BLaER1 treated with 17β-estradiol and CSF1 and Interleukin-3, amounts not matched to agents 10 nM and 100 nM (cell line): Measurements from ENCODE around the gene RNF26.

Experiments
- H3K27ac ChIP-seq, 11 experiments: shearing (Covaris generic); formaldehyde crosslinking; 2 replicates each; pipeline ENCODE4 v1.8.1; 2022
- H3K27me3 ChIP-seq, 11 experiments: shearing (Covaris generic); formaldehyde crosslinking; 2 replicates each; pipeline ENCODE4 v1.8.1; 2022
- H3K36me3 ChIP-seq, 11 experiments: shearing (Covaris generic); formaldehyde crosslinking; 2 replicates each; pipeline ENCODE4 v1.8.1; 2022
- H3K4me1 ChIP-seq, 10 experiments: shearing (Covaris generic); formaldehyde crosslinking; 2 replicates each; pipeline ENCODE4 v1.8.1; 2022
- H3K4me2 ChIP-seq, 11 experiments: shearing (Covaris generic); formaldehyde crosslinking; 2 replicates each; pipeline ENCODE4 v1.8.1; 2022
- H3K4me3 ChIP-seq, 10 experiments: shearing (Covaris generic); formaldehyde crosslinking; 2 replicates each; pipeline ENCODE4 v1.8.1; 2022
- H3K9ac ChIP-seq, 11 experiments: shearing (Covaris generic); formaldehyde crosslinking; 2 replicates each; pipeline ENCODE4 v1.8.1; 2022
- H3K9me3 ChIP-seq, 11 experiments: shearing (Covaris generic); formaldehyde crosslinking; replicated peaks in 1 of 11; 2 replicates each; pipeline ENCODE4 v1.8.1; 2022
- H4K20me1 ChIP-seq, 11 experiments: shearing (Covaris generic); formaldehyde crosslinking; 2 replicates each; pipeline ENCODE4 v1.8.1; 2022
- Cebpa-rat ChIP-seq, 11 experiments: shearing (Covaris generic); IDR thresholded peaks; 2 replicates each; pipeline ENCODE4 v1.8.1; 2022

RNF26 gene

GRCh38 chr11:119300198-119300964, 33.9 kb upstream of the RNF26 start:
- H4K20me1 ChIP-seq = peaks cover 0 to 86% (median 0%) of the 10 kb centered on the region in 11 experiments; a peak in 5 of 22 replicates
- H3K4me3 ChIP-seq = no peak overlapping the region
- H3K9me3 ChIP-seq = no peaks in the 10 kb centered on the region
- no peak overlapping the region for H3K9ac ChIP-seq
- H3K27ac ChIP-seq = no peak overlapping the region
- H3K27me3 ChIP-seq = no peaks in the 10 kb centered on the region
- peaks cover 0 to 9% (median 3%) of the 10 kb centered on the region in 10 experiments; a peak in 12 of 20 replicates for H3K4me1 ChIP-seq
- no peak overlapping the region for H3K4me2 ChIP-seq
- no peak for TF ChIP-seq Cebpa-rat (IDR thresholded peaks at IDR 0.05)
- H3K36me3 ChIP-seq = peaks cover 94 to 100% (median 99%) of the 10 kb centered on the region in 11 experiments

GRCh38 chr11:119303227-119303718, 31.1 kb upstream of the RNF26 start:
- no peak overlapping the region for H3K27ac ChIP-seq
- H4K20me1 ChIP-seq = peaks cover 0 to 85% (median 0%) of the 10 kb centered on the region in 11 experiments; a peak in 8 of 22 replicates
- H3K4me3 ChIP-seq = no peak overlapping the region
- H3K36me3 ChIP-seq = peaks cover 83 to 98% (median 87%) of the 10 kb centered on the region in 11 experiments
- no peak overlapping the region for H3K9ac ChIP-seq
- no peaks in the 10 kb centered on the region for H3K9me3 ChIP-seq
- peaks cover 10 to 28% (median 24%) of the 10 kb centered on the region in 10 experiments; a peak in 19 of 20 replicates for H3K4me1 ChIP-seq
- H3K4me2 ChIP-seq = no peak overlapping the region
- H3K27me3 ChIP-seq = no peaks in the 10 kb centered on the region
- no peak for TF ChIP-seq Cebpa-rat (IDR thresholded peaks at IDR 0.05)

DNA sequence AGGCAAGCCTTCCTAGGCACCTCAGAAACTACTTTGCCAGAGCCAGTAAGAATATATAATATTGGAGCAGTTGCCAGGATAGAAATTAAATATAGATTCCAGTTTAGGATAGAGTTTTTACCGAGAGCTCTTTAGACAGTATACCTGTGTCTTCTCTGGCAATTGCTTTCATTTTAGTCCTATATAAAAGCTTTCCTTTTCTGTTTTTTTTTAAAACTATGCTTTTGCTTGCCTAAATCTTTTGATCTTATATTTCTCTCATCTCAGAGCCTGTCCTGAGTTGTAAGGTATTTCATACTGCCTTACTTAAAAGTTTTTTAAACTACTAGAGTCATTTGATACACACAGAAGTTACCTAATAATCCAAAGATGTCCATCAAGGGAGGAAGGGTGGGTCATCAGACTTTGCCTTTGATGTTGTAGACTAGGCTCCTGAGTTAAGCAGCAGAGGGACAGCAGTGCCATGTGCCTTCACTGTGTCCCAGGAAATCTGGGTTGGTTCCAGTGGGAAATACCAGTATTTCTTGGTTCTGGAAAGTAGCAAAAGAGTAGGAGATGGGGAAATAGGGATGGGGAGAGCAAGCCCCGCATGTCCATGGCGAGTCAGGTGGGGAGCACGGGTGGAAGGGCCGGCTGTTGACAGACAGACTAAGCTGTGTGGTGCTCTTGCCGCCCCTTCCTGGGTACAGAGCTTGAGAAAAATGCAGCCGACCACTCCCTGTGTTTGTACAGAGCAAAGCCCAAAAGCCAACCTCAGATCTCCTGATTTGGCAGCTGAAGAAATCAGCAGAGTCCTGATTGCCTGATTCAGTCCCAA, 28.6 kb upstream of the RNF26 start:
- H3K4me1 ChIP-seq = peaks cover 10 to 33% (median 24%) of the 10 kb centered on the region in 10 experiments; a peak in 19 of 20 replicates
- H3K36me3 ChIP-seq = peaks cover 80 to 95% (median 86%) of the 10 kb centered on the region in 11 experiments
- peak overlapping the region in 9 of 11 experiments; percentile 3 to 79 (median 56); a peak in 16 of 22 replicates for H3K27ac ChIP-seq
- H3K27me3 ChIP-seq = no peaks in the 10 kb centered on the region
- no peak for TF ChIP-seq Cebpa-rat (IDR thresholded peaks at IDR 0.05)
- peaks cover 0 to 75% (median 4%) of the 10 kb centered on the region in 11 experiments; a peak in 9 of 22 replicates for H4K20me1 ChIP-seq
- H3K4me2 ChIP-seq = peak overlapping the region in 9 of 11 experiments; percentile 39 to 72 (median 60); a peak in 18 of 22 replicates
- H3K9me3 ChIP-seq = no peaks in the 10 kb centered on the region
- peak overlapping the region in 8 of 11 experiments; percentile 6 to 70 (median 40); a peak in 11 of 22 replicates for H3K9ac ChIP-seq
- no peak overlapping the region for H3K4me3 ChIP-seq

- TF ChIP-seq Cebpa-rat (IDR thresholded peaks at IDR 0.05) = peak in 3 of 11 experiments; percentile 39 to 78 (median 64); a peak in 4 of 22 replicates
- no peak overlapping the region for H3K4me3 ChIP-seq
- H3K4me2 ChIP-seq = peak overlapping the region in 9 of 11 experiments; percentile 39 to 72 (median 60); a peak in 18 of 22 replicates
- peaks cover 0 to 77% (median 6%) of the 10 kb centered on the region in 11 experiments; a peak in 10 of 22 replicates for H4K20me1 ChIP-seq
- peaks cover 10 to 33% (median 24%) of the 10 kb centered on the region in 10 experiments; a peak in 19 of 20 replicates for H3K4me1 ChIP-seq
- no peaks in the 10 kb centered on the region for H3K27me3 ChIP-seq
- peak overlapping the region in 9 of 11 experiments; percentile 3 to 79 (median 56); a peak in 17 of 22 replicates for H3K27ac ChIP-seq
- peaks cover 73 to 95% (median 86%) of the 10 kb centered on the region in 11 experiments for H3K36me3 ChIP-seq
- peak overlapping the region in 9 of 11 experiments; percentile 2 to 70 (median 34); a peak in 12 of 22 replicates for H3K9ac ChIP-seq
- no peaks in the 10 kb centered on the region for H3K9me3 ChIP-seq
These were observed 27.9 kb upstream of the RNF26 start for GRCh38 chr11:119306373-119306890.

- H3K36me3 ChIP-seq = peaks cover 65 to 95% (median 84%) of the 10 kb centered on the region in 11 experiments
- H3K9ac ChIP-seq = peak overlapping the region in 6 of 11 experiments; percentile 4 to 70 (median 44); a peak in 7 of 22 replicates
- no peaks in the 10 kb centered on the region for H3K9me3 ChIP-seq
- no peaks in the 10 kb centered on the region for H3K27me3 ChIP-seq
- H3K27ac ChIP-seq = peak overlapping the region in 7 of 11 experiments; percentile 48 to 79 (median 61); a peak in 10 of 22 replicates
- peak overlapping the region in 7 of 11 experiments; percentile 16 to 72 (median 64); a peak in 12 of 22 replicates for H3K4me2 ChIP-seq
- peaks cover 0 to 72% (median 6%) of the 10 kb centered on the region in 11 experiments; a peak in 10 of 22 replicates for H4K20me1 ChIP-seq
- peaks cover 10 to 33% (median 24%) of the 10 kb centered on the region in 10 experiments; a peak in 19 of 20 replicates for H3K4me1 ChIP-seq
- no peak for TF ChIP-seq Cebpa-rat (IDR thresholded peaks at IDR 0.05)
- no peak overlapping the region for H3K4me3 ChIP-seq
These were observed 27.1 kb upstream of the RNF26 start for GRCh38 chr11:119307219-119307618.

- H3K9ac ChIP-seq = peak overlapping the region in 3 of 11 experiments; percentile 12 to 36 (median 33); a peak in 2 of 22 replicates
- H4K20me1 ChIP-seq = peaks cover 0 to 66% (median 6%) of the 10 kb centered on the region in 11 experiments; a peak in 10 of 22 replicates
- no peak overlapping the region for H3K27ac ChIP-seq
- H3K27me3 ChIP-seq = no peaks in the 10 kb centered on the region
- no peak overlapping the region for H3K4me2 ChIP-seq
- no peak for TF ChIP-seq Cebpa-rat (IDR thresholded peaks at IDR 0.05)
- H3K4me1 ChIP-seq = peaks cover 10 to 33% (median 24%) of the 10 kb centered on the region in 10 experiments; a peak in 19 of 20 replicates
- no peaks in the 10 kb centered on the region for H3K9me3 ChIP-seq
- peaks cover 58 to 95% (median 84%) of the 10 kb centered on the region in 11 experiments for H3K36me3 ChIP-seq
- no peak overlapping the region for H3K4me3 ChIP-seq
These were observed 26.4 kb upstream of the RNF26 start for GRCh38 chr11:119307974-119308373.

DNA sequence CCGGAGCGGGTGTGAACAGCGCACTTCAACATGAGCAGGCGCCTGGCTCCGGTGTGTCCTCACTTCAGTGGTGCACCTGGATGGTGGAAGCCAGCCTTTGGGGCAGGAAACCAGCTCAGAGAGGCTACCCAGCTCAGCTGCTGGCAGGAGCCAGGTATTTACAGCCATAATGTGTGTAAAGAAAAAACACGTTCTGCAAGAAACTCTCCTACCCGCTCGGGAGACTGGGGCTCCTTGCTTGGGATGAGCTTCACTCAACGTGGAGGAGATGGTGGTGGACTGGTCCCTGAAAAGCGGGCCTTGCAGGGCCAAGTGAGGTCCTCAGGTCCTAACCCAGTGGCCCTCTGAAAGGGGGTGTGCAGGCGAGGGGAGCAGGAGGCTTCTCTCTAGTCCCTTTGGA, 24.9 kb upstream of the RNF26 start:
- H3K27me3 ChIP-seq = no peaks in the 10 kb centered on the region
- no peak overlapping the region for H3K4me3 ChIP-seq
- no peak overlapping the region for H3K4me2 ChIP-seq
- peaks cover 0 to 59% (median 14%) of the 10 kb centered on the region in 11 experiments; a peak in 15 of 22 replicates for H4K20me1 ChIP-seq
- H3K9ac ChIP-seq = no peak overlapping the region
- TF ChIP-seq Cebpa-rat (IDR thresholded peaks at IDR 0.05) = no peak
- no peaks in the 10 kb centered on the region for H3K9me3 ChIP-seq
- peaks cover 10 to 33% (median 26%) of the 10 kb centered on the region in 10 experiments; a peak in 19 of 20 replicates for H3K4me1 ChIP-seq
- H3K36me3 ChIP-seq = peaks cover 43 to 94% (median 82%) of the 10 kb centered on the region in 11 experiments
- H3K27ac ChIP-seq = 0 out of 22 replicates have a peak overlapping the region, but pooled peaks of 1 of the 11 experiments have one; percentile 12
